Measurements from ENCODE around the gene NTM.

- TF ChIP-seq POLR2A (IDR thresholded peaks at IDR 0.05) (no peak), POLR2AphosphoS5 (IDR thresholded peaks at IDR 0.05) (no peak)
These were observed 887.5 kb downstream of the NTM start for GRCh38 chr11:132257871-132258270.

Data from spleen (tissue), 3 donors.